Articular chondrocyte of knee joint (primary cell): ENCODE data around the gene POLR1F. TPM values are rescaled to one million over a fixed set of nuclear protein-coding genes. Genes with fewer than 3 reads are reported as not detected.

Experiments
- small RNA-seq: library from RNA; depleted of rRNA; stranded (forward); fragments of <200 nt; gene quantifications from one replicate; pipeline ENCODE3, GENCODE V24; 2012
- total RNA-seq: library from RNA; depleted of rRNA; stranded (reverse); fragments of >200 nt; gene quantifications from 2 replicates; pipeline ENCODE4 v1.2.3, GENCODE V29; 2012

POLR1F gene
- 25.5 and 31.0 TPM in 2 replicates for total RNA-seq

GRCh38 chr7:19708397-19709248, at the start of gene POLR1F:
TSS of gene POLR1F (minus strand) at chr7:19709037. CDS start at chr7:19709016, 21 bp downstream.

Small RNAs within 50 kb of the gene (small RNA-seq; reads per million reads assigned to genes)
- not detected for gene MIR3146

Other genes starting within 250 kb of the POLR1F start
- gene TMEM196, start 64.6 kb upstream of the POLR1F start, total RNA-seq = 0.11 and 0.13 TPM in 2 replicates